ENCODE data around the gene CORIN.

- no peak for TF ChIP-seq EP300 (IDR thresholded peaks at IDR 0.05)
- no peak for TF ChIP-seq CTCF (IDR thresholded peaks at IDR 0.05)
- TF ChIP-seq, protein P1, sequence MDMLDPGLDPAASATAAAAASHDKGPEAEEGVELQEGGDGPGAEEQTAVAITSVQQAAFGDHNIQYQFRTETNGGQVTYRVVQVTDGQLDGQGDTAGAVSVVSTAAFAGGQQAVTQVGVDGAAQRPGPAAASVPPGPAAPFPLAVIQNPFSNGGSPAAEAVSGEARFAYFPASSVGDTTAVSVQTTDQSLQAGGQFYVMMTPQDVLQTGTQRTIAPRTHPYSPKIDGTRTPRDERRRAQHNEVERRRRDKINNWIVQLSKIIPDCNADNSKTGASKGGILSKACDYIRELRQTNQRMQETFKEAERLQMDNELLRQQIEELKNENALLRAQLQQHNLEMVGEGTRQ (IDR thresholded peaks at IDR 0.05) = no peak
- no peak for TF ChIP-seq RAD21 (conservative IDR thresholded peaks at IDR 0.05 in 1 of 2, IDR thresholded peaks at IDR 0.05 in 1 of 2)
- TF ChIP-seq POLR2A (IDR thresholded peaks at IDR 0.05; ENCODE audit: low read length) = no peak
- TF ChIP-seq JUNB (IDR thresholded peaks at IDR 0.05) = no peak
- TF ChIP-seq ESRRA (IDR thresholded peaks at IDR 0.05; ENCODE audit: borderline replicate concordance, low read length) = no peak
- TF ChIP-seq CHD2 (IDR thresholded peaks at IDR 0.05; ENCODE audit: low read length, partially characterized antibody) = no peak
- no peak for TF ChIP-seq CEBPB (IDR thresholded peaks at IDR 0.05)
- no peak for TF ChIP-seq MAZ (IDR thresholded peaks at IDR 0.05; ENCODE audit: borderline replicate concordance, low read depth, low read length)
These were observed 36.3 kb downstream of the CORIN start for GRCh38 chr4:47801481-47802002.
